SU-DHL-6 (cell line): ENCODE data around the gene HSPA12B.

Source experiments
- EZH2phosphoT487 ChIP-seq: fragments of 200-600 bp; sonication (generic), shearing (Covaris generic); conservative IDR thresholded peaks from 2 replicates; pipeline ENCODE4 v1.6.1; 2018; ENCODE audit warnings: mild to moderate bottlenecking, antibody characterized with exemption, low read length, moderate library complexity, mixed read lengths
- TF ChIP-seq, protein P1 (sequence below): fragments of 200-600 bp; sonication (generic); IDR thresholded peaks from one replicate; pipeline ENCODE4 v1.5.1; 2017; ENCODE audit warnings: antibody characterized with exemption, mild to moderate bottlenecking, low read length, moderate library complexity; ENCODE audit not compliant: insufficient read depth, poor library complexity, severe bottlenecking

DNA sequence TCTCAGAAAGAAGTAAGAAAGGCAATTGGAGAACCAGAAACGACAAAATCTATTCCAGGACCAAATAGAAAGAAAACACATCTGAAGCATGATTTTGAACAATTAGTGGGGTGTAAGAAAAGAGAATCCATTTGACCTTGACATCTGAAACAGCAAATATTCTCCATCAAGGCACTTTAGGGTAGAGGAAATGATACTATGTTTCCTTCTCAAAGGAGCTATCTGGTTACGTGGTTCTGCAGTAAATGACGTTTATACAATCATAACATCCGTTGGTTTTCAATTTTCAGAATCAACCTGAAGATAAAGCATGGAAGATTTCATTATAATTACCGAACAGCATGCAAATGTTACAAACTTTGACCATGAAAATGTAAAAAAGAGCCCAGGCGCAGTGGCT, 11.9 kb upstream of the HSPA12B start:
- TF ChIP-seq, protein P1, sequence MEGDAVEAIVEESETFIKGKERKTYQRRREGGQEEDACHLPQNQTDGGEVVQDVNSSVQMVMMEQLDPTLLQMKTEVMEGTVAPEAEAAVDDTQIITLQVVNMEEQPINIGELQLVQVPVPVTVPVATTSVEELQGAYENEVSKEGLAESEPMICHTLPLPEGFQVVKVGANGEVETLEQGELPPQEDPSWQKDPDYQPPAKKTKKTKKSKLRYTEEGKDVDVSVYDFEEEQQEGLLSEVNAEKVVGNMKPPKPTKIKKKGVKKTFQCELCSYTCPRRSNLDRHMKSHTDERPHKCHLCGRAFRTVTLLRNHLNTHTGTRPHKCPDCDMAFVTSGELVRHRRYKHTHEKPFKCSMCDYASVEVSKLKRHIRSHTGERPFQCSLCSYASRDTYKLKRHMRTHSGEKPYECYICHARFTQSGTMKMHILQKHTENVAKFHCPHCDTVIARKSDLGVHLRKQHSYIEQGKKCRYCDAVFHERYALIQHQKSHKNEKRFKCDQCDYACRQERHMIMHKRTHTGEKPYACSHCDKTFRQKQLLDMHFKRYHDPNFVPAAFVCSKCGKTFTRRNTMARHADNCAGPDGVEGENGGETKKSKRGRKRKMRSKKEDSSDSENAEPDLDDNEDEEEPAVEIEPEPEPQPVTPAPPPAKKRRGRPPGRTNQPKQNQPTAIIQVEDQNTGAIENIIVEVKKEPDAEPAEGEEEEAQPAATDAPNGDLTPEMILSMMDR, result no peak
- TF ChIP-seq EZH2phosphoT487, result no peak
